SKM-1 (cell line): ENCODE data around the gene CLPTM1.

Experiments used
- DNase-seq: peaks from one replicate; lab custom pipeline; 2025; ENCODE audit not compliant: unreplicated experiment; lab: John Stamatoyannopoulos, UW

Gene CLPTM1

DNA sequence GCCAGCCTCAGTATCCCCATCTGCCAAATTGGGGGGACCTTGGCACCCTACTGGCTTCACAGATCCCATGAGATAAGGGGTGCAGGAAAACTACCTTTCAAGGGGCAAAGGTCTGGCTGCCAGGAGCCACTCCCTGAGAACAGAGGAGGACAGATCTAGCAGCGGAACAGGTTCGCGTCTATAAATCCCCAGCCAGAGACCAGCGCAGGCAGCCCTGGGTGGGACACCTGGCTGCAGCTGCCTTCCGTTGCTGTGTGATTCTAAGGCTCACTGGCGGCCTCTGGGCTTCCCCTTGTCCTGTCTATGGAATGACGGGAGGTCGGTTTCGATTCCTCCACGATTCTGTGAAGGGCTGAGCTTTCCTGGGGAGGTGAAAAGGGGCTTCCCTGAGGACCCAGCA, 53.4 kb downstream of the CLPTM1 start:
- DNase-seq = no peak

DNA sequence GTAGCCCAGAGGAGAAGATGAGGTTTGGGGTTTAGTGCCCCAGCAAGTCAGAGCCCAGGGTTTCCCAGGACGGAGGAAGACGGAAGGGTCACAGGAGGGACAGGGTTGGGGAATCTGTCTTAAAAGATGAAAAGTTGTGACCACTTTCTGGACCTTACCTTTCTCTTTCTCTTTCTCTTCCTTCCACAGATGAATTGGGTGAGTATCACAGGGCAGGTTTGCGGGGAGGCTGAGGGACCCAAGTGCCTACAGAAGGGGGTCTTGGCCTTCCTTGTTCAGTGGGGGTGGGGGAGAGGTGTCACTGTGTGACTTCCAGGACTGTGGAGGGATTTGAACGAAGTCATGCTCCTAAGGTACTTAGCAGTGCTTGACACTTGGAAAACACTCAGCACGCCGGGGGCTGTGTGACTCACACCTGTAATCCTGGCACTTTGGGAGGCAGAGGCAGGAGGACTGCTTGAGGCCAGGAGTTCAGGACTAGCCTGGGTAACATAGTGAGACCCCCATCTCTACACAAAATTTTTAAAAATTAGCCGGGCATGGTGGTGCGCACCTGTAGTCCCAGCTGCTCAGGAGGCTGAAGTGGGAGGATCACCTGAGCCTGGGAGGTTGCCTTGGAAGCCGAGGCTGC, 54.6 kb downstream of the CLPTM1 start:
- DNase-seq = no peak

DNA sequence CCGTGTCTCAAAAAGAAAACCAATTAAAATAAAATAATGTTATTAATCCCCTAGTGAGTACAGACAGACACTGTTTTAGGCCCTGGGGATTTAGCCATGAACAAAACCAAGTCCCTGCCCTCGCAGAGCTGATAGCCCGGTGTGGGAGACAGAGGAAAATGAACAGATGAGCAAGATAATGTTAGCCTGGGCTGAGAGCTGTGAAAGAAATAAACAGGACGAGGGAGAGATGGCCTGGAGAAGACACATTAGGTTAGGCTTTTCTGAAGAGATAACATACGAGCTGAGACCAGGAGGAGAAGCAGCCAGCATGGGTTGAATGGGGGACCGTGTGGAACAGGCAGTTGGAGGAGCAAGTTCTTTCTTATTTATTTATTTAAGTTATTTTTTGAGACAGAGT, 55.1 kb downstream of the CLPTM1 start:
- no peak for DNase-seq

DNA sequence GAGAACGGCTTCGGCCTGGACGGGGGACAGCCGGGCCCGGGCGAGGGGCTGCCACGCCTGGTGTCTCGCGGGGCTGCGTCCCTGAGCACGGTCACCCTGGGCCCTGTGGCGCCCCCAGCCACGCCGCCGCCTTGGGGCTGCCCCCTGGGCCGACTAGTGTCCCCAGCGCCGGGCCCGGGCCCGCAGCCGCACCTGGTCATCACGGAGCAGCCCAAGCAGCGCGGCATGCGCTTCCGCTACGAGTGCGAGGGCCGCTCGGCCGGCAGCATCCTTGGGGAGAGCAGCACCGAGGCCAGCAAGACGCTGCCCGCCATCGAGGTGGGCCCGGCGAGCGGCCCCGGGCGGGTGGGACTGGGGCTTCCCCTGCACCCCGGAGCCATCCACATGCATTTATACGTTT, 56.8 kb downstream of the CLPTM1 start:
- no peak for DNase-seq

DNA sequence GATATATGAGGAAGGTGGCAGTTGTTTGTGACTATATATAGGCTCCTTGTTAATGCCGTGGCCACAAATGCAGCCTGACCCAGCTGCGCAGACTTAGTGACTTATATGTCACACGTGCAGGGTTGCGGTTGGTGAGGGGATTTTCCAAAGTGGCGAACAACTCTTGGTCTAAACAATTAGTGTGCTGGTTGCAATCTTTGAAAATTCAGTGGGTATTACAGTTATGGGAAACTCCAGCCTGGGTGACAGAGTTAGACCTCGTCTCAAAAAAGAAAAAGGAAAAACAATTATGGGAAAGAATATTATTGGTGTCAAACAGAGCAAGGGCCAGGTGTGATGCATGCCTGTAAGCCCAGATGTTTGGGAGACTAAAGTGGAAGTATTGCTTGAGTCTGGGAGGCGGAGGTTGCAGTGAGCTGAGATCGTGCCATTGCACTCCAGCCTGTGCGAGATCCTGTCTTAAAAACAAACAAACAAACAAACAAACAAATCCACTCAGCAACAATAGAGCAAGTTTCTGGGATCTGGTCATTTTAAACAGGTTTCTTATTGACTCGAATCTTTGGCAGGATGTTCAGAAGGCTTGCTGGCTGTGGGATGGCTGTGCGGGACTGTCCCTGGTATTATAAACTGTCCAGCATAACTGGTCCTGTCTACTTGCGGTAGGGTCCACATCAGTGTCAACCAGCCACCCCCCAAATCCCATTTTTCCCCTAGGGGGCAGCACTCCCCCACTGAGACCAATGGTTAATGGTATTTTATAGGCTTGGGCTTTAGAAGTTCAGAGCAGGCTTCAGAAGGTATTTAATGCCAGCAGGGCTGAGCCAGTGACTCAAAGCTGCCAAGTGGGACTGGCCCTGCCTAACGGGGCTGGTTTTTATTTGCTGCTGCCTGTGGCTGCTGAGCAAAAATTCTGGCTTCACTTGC, 61.5 kb downstream of the CLPTM1 start:
- peak; percentile 1 for DNase-seq

DNA sequence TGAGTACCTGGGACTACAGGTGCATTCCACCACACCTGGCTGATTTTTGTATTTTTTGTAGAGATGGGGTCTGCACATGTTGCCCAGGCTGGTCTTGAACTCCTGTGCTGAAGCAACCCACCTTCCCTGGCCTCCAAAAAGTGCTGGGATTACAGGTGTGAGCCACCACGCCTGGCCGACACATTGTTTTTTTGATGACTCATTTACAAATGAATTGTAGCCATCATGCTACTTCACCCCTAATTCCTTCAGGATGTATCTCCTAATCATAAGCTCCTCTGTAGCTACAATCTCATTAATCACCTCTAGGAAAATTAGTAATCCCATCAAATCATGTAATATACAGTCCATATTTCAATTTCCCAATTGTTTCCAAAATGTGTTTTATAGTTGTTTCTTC, 64.0 kb downstream of the CLPTM1 start:
- no peak for DNase-seq

DNA sequence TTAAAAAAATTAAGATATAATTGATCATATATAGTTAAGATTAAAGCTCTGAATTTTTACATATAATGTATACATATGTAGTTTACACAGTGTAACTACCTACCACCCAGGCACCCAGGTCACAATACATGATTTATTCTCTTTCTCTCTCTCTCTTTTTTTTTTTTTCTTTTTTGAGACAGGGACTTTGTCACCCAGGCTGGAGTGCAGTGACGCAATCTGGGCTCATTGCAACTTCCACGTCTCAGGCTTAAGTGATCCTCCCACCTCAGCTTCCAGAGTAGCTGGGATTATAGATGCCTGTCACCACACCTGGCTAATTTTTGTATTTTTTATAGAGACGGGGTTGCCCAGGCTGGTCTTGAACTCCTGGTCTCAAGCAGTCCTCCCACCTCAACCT, 64.9 kb downstream of the CLPTM1 start:
- DNase-seq = no peak

DNA sequence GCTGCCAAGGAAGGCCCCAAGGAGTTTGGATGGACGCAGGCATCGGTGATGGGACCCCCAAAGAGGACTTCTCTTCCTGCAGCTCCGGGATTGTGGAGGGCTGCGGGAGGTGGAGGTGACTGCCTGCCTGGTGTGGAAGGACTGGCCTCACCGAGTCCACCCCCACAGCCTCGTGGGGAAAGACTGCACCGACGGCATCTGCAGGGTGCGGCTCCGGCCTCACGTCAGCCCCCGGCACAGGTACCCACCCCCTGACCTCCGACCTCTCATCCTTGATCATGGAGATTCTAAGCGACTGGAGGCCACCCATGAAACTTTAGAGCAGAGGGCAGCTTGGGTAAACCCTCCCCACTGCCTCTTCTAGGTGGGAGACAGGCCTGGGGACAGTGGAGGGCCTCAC, 66.8 kb downstream of the CLPTM1 start:
- no peak for DNase-seq

DNA sequence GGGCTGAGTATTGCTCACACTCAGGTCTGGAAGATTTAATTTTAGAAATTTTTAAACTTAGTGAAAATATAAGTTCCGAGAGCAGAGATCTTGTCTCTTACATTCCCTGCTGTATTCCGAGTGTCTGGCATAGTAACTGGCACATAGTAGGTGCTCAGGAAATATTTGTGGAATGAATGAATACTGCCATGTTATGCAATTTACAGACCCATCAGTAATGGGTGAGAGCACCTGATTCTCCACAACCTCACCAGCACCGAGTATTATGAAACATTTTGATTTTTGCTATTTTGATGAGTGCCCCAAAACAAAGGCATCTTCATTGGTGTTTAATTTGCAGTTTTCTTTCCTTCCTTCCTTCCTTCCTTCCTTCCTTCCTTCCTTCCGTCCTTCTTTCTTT, 67.9 kb downstream of the CLPTM1 start:
- no peak for DNase-seq

DNA sequence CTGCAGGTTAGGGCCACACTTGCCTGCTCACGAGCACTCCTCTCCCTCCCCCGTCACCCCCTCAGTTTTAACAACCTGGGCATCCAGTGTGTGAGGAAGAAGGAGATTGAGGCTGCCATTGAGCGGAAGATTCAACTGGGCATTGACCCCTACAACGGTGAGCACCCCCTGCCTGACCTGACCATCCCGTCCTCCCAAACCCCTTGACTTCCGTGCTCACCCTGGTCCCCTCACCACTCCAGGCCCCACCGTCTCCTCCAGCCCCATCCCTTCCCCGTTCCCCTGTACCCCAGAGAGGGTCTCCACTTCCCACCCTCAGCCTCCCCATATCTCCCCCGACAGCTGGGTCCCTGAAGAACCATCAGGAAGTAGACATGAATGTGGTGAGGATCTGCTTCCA, 70.1 kb downstream of the CLPTM1 start:
- DNase-seq = no peak

DNA sequence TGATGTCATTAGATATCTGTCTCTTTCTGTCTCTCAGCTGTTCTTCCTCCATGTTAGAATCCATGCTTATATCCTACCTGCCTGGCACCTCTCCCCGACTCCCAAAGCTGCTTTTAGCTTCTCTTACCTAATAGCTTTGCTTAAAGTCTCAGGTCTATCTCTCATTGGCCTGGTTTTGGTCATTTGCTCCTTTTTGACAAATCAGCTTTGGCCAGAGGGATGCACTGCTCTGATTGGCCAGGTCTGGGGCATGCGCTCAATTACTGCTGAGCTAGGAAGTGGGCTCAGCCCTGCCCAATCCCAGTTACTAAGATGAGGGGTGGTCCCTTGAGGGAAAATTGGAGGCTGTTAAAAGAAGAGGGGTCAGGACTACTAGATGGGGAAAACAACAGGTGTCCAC, 72.2 kb downstream of the CLPTM1 start:
- no peak for DNase-seq

DNA sequence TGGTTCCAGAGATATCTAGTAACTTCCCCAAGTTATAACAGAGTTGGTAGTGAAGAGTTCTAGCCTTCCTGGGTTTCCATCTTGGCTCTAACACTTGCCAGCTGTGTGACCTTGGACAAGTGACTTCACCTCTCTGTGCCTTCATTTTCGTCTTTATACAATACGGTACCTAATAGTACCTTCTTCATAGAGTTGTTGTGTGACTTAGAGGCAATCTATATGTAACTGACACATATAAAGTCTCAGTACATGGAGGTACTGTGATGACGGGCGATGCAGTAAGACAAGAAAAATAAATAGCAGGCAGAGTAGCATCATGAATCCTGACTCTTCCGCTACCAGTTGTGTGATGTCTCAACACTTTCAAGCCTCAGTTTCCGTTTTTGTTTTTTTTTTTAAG, 75.6 kb downstream of the CLPTM1 start:
- no peak for DNase-seq

DNA sequence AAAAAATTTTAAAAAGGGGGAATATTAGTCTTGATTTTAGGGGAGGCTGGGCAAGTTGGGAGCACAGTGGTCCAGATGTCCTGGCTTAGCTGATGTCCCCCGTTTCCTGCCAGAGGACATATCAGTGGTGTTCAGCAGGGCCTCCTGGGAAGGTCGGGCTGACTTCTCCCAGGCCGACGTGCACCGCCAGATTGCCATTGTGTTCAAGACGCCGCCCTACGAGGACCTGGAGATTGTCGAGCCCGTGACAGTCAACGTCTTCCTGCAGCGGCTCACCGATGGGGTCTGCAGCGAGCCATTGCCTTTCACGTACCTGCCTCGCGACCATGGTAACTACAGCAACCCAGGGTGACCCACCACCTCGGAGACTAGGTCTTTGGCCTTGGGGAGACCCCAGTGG, 77.2 kb downstream of the CLPTM1 start:
- DNase-seq = no peak

DNA sequence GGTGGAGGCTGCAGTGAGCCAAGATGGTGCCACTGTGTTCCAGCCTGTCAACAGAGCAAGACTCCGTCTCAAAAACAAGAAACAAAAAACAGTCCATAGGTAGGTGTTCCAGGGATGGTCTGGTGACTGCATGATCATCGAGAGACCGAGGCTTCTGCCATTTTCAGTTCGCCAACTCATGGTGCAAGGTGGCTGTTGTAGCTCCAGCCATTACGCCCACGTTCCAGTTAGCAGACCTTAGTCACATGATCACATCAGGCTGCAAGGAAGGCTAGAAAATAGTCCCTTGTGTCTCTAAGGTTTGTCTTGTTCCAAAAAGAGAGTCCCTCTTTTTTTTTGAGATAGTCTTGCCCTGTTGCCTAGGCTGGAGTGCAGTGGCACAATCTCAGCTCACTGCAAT, 80.6 kb downstream of the CLPTM1 start:
- DNase-seq = no peak

DNA sequence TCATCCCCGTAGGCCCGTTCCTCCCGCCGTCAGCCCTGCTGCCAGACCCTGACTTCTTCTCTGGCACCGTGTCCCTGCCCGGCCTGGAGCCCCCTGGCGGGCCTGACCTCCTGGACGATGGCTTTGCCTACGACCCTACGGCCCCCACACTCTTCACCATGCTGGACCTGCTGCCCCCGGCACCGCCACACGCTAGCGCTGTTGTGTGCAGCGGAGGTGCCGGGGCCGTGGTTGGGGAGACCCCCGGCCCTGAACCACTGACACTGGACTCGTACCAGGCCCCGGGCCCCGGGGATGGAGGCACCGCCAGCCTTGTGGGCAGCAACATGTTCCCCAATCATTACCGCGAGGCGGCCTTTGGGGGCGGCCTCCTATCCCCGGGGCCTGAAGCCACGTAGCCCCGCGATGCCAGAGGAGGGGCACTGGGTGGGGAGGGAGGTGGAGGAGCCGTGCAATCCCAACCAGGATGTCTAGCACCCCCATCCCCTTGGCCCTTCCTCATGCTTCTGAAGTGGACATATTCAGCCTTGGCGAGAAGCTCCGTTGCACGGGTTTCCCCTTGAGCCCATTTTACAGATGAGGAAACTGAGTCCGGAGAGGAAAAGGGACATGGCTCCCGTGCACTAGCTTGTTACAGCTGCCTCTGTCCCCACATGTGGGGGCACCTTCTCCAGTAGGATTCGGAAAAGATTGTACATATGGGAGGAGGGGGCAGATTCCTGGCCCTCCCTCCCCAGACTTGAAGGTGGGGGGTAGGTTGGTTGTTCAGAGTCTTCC, 82.4 kb downstream of the CLPTM1 start:
- no peak for DNase-seq

DNA sequence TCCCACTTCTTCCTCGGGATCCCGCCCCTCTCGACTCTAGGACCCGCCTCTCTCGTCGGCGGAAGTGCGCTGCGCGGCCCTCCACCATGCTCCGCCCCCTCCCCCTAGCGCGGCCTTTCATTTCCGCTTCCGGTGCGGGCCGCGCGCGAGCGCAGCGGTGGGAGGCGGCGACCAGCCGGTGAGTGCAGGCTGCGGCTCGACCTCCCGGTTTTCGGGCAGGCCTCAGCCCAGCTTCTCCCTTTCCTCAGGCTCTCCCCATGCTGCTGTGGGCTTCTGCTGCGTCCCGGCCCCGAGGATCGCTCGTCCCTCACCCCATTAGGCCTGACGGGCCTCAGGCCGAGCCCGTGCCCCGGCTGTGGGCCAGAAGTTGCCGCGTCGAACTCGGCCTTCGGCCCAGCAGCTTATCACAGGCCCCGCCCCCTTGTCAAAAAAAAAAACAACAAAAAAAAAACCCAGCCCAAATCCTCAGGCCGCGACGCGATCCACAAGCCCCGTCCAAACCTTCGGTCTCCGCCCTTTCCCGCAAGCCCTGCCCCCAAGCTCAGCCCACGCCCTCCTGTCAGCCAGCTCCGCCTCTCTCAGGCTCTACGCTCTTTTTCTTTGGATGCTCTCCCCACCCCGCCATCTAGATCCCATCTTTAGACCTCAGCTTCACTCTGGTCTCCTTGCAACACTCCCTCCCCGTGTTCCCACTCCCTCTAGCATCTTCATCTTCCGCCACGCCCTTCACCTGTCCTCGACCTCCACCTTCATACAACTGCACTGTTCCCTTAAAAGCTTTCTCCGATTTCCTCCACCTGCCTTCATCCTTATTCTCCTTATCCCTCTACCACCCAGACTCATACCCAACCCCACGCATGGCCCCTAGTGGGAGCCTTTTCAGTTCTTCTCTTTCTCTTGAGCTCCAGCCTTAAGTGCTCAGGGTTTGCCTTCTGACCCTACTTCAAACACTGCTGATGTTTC, 84.0 kb downstream of the CLPTM1 start, which contains the start of gene CLASRP:
Gene CLASRP, plus strand, starts transcription at position 115 of the 963 bp plus-strand sequence. CDS start 1,168 bp downstream, outside the sequence.
- peak; percentile 8 for DNase-seq

DNA sequence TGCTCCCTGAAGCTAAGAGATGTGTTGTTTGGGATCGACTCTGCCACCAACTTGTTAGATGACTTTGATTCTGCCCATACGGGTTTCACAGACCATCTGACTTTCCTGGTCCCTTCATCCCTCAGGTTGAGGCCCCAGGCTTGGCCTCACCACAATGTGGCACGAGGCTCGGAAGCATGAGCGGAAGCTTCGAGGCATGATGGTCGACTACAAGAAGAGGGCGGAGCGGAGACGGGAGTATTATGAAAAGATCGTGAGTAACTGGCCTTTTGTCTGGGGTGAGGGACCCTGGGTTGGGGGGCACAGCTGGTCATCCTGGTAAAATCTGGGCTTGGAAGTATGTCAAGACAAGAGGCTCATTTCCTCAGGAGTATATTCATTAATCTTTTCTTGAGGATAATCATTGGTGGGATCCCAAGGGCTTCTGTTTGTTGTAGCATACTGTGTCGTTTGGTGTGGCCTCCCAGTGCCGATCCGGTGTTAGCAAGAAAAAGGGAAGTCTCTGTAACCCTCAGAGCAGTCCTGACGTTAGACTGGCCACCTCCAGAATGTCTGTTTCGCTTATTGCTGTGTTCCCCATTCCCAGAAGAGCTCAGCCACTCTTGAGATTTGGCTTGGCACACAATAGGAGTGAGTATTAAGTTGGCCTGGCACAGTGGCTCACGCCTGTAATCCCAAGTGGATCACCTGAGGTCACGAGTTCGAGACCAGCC, 85.0 kb downstream of the CLPTM1 start:
- DNase-seq = no peak

DNA sequence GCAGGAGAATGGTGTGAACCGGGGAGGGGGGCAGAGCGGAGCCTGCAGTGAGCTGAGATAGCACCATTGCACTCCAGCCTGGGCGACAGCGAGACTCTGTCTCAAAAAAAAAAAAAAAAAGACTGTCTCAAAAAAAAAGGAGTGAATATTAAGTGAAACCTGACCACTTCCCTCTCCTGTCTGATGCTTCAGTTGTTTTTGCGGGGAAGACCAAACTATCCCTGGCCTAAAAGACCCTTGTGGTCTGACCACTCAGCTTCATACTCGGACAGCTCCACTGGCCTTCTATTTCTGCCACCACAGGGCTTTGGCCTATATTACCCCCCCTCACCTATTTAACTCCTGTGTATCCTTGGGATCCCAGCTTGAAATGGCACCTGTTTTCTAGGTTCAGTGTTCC, 85.9 kb downstream of the CLPTM1 start:
- no peak for DNase-seq
